ENCODE results near the gene GNGT2.

The GNGT2 gene

DNA sequence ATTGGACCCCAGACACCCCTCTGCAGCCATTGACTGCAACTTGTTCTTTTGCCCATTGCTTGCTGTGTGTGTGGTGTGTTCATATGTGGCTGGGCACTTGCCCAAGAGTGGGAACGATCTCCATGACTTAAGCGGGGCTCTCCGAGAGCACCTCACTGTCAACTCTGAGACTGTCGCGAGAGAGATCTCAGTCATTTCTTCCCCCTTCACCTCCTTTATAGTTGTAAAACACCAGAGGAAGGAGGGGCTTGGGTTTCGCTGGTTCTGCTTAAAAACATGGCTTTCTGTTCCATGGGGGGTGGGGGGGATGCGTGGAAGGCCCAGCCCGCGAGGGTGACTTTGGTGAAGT, 12.8 kb upstream of the GNGT2 start:
- Histone ChIP-seq H3K4me3 (ENCODE audit: low read depth, low read length) (no peak overlapping the region), H3K27me3 (peaks cover 53% of the 10 kb centered on the region), H3K9me3 (no peaks in the 10 kb centered on the region), H3K4me1 (no peaks in the 10 kb centered on the region), H3K36me3 (no peaks in the 10 kb centered on the region)
- TF ChIP-seq, protein P1, sequence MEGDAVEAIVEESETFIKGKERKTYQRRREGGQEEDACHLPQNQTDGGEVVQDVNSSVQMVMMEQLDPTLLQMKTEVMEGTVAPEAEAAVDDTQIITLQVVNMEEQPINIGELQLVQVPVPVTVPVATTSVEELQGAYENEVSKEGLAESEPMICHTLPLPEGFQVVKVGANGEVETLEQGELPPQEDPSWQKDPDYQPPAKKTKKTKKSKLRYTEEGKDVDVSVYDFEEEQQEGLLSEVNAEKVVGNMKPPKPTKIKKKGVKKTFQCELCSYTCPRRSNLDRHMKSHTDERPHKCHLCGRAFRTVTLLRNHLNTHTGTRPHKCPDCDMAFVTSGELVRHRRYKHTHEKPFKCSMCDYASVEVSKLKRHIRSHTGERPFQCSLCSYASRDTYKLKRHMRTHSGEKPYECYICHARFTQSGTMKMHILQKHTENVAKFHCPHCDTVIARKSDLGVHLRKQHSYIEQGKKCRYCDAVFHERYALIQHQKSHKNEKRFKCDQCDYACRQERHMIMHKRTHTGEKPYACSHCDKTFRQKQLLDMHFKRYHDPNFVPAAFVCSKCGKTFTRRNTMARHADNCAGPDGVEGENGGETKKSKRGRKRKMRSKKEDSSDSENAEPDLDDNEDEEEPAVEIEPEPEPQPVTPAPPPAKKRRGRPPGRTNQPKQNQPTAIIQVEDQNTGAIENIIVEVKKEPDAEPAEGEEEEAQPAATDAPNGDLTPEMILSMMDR (IDR thresholded peaks at IDR 0.05; ENCODE audit: low read depth, low read length) = no peak
- DNase-seq = no peak

DNA sequence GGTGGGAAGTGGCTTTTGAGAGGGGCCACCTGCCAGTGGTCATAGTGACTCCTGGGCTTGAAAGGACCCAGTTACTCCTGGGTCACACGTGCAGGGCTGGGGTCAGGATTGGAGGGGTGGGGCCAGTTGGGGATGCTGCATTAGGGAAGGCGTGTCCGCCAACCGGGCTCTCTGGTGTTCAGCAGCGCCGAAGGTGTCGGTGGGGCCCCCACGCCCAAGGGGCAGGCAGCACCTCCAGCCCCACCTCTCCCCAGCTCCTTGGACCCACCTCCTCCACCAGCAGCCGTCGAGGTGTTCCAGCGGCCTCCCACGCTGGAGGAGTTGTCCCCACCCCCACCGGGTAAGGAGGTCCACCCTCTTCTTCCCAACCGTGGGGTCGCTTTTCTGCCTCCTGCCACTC, 9.6 kb upstream of the GNGT2 start:
- Histone ChIP-seq H3K27me3 (peaks cover 35% of the 10 kb centered on the region), H3K4me1 (no peaks in the 10 kb centered on the region)

DNA sequence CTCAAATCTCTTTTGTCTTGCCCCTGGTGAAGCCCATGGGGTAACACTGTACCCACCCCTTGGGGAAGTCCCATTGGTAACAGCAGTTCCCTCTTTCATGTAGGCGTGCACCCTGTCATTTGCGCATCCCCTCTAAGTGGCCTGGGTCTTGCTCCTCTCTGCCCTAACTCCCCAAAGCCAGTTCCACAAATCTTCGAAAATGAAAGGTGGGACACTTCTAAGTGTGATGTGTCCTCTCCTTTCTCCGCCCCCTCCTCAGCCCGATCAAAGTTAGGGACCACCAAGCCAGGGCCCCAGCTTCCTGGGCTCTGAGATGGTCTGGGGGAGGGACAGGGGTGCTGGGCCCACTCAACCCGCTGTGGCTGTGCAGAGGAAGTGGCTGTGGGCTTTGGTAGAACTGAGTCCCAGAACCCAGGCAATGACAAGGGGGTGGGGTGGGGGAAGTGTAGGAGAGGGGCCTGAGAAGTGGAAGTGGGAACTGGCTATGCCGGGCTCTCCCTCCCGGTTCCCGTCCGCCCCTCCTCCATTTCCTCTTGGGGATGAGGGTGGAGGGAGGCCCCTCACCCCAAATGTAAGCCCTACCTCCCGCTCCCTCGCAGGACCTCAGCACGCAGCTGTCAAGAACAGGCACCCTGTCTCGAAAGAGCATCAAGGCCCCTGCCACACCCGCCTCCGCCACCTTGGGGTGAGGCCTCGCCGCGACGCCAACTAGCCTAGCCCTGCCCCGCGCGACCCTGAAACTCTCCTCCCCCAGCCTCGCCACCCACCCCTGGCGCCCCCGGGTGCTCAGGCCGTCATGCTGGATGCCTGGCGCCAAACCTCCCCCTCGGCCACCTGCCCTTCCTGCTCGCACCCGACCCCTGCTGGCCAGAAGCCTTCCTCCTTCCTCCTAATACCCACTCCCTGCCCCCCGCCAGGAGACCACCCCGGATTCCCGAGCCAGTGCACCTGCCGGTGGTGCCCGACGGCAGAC, 8.9 kb upstream of the GNGT2 start:
- no peaks in the 10 kb centered on the region for H3K9me3 ChIP-seq
- no peaks in the 10 kb centered on the region for H3K36me3 ChIP-seq
- DNase-seq = peak; percentile 40
- H3K4me1 ChIP-seq = no peaks in the 10 kb centered on the region
- peaks cover 28% of the 10 kb centered on the region for H3K27me3 ChIP-seq
- TF ChIP-seq, protein P1 (IDR thresholded peaks at IDR 0.05; ENCODE audit: low read depth, low read length) = peak; percentile 34
- H3K4me3 ChIP-seq (ENCODE audit: low read depth, low read length) = no peak overlapping the region

More for the DNA sequence above, 9.6 kb upstream of the GNGT2 start:
- Histone ChIP-seq H3K36me3 (no peaks in the 10 kb centered on the region), H3K9me3 (no peaks in the 10 kb centered on the region), H3K4me3 (ENCODE audit: low read depth, low read length) (no peak overlapping the region)
- no peak for DNase-seq
- TF ChIP-seq, protein P1 (IDR thresholded peaks at IDR 0.05; ENCODE audit: low read depth, low read length) = no peak

DNA sequence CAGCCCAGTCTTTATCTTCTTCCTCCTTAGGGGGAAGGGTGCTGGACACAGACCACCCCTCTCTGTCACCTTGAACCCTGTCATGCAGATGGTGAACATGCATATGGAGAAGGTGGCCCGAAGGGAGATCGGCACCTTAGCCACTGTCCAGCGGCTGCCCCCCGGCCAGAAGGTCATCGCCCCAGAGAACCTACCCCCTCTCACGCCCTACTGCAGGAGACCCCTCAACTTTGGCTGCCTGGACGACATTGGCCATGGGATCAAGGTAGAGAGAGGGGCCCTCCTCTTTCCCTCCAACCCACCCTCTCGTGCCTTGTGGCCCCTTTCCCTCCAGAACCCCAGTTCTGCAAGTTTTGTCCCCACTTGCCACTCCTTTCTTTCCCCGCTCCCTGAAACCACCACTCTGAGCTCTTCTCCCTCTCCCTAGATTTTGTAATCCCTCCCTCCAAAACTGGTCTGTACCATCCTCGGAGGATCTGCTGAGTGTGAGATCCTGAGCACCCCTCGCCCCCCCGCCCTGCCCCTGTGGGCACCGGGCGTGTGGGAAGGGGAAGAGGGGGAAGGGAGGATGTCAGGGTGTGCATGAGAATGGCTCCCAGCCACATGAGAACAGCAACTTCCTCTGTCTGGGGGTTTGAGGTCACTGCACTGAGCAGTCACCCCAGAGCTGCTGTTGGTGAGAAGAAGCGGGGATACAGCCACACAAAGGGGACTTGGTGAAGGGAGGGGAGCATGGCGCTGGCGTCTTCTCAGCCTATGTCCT, 7.5 kb upstream of the GNGT2 start:
- Histone ChIP-seq H3K4me3 (ENCODE audit: low read depth, low read length) (no peak overlapping the region), H3K4me1 (no peaks in the 10 kb centered on the region), H3K36me3 (no peaks in the 10 kb centered on the region), H3K27me3 (peaks cover 14% of the 10 kb centered on the region), H3K9me3 (no peaks in the 10 kb centered on the region)
- no peak for DNase-seq
- TF ChIP-seq, protein P1 (IDR thresholded peaks at IDR 0.05; ENCODE audit: low read depth, low read length) = no peak

DNA sequence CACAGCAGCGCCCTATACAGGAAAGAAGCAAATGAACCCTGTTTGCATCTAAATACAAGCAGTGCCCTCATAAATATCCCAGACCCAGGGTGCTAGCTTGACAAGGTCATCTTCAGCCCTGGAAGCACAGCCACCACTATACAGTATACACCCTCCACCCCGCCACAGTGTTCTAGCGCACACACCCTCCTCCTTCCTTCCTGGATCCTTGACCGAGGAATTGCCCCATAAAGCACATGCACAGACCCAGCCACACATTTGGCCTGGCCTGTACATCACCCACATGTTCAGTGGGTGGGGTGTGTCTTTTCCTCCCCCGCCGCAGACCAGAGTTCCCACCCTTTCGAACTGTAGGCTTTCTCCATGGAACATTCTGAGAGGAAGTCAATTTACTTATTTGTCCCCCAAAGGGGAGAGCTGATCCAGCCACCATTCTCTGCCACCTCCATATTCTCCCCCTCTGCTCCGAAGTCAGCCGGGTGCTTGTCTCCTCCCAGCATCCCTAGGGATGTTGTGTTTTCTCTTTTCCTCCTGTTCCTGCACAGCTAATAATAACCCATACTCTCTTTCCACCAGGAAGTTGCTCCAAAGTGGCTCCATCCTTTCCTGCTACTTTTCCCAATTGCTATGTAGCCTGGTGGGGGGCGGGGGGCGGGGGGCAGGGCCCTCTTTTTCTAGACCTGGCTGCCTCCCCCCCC, 6.7 kb upstream of the GNGT2 start:
- H3K4me3 ChIP-seq (ENCODE audit: low read depth, low read length) = no peak overlapping the region
- DNase-seq = no peak
- no peaks in the 10 kb centered on the region for H3K36me3 ChIP-seq
- TF ChIP-seq, protein P1 (IDR thresholded peaks at IDR 0.05; ENCODE audit: low read depth, low read length) = no peak
- H3K4me1 ChIP-seq = no peaks in the 10 kb centered on the region
- peaks cover 7% of the 10 kb centered on the region for H3K27me3 ChIP-seq
- no peaks in the 10 kb centered on the region for H3K9me3 ChIP-seq
